ENCODE measurements around the gene KANK4. TPM values are rescaled to one million over a fixed set of nuclear protein-coding genes. Genes with fewer than 3 reads are reported as not detected.

Gene KANK4
- total RNA-seq, 2 donors from 2014 or later: 0.96 to 1.7 TPM

DNA sequence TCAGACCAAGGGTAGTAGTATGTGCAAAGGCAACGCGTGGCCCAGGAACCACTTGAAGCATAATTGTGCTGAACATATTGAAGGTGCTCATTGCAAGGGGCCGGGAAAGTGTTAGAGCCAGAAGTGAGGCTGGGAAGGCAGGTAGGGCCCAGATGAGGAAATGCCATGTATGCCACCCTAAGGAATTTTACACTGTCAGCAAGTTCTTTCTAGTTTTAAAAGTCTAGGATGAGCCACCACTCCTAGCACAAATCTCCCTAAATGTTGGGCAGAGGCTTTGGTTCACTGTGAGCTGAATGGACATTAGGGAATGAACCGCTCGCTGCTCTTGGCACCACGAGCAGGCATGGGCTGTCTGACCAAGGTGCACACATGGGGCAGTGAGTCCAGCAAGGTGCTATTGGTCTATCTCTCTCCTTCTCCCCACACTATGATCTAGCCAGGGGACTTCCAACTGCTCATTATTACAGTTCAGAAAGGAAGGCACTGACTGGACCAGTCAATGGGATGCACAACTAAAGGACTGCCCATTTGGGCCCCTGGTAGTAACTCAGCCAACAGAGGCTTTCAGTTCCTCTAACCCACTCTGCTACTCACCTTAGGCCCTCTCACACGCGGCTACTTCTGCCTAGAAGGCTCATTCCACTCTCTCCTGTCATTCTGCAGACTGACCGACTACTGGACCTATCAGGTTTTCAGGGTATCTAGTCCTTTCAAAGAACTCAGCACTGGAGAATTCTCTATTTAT lies 2.0 kb downstream of the KANK4 start:
- TF ChIP-seq, protein P1, sequence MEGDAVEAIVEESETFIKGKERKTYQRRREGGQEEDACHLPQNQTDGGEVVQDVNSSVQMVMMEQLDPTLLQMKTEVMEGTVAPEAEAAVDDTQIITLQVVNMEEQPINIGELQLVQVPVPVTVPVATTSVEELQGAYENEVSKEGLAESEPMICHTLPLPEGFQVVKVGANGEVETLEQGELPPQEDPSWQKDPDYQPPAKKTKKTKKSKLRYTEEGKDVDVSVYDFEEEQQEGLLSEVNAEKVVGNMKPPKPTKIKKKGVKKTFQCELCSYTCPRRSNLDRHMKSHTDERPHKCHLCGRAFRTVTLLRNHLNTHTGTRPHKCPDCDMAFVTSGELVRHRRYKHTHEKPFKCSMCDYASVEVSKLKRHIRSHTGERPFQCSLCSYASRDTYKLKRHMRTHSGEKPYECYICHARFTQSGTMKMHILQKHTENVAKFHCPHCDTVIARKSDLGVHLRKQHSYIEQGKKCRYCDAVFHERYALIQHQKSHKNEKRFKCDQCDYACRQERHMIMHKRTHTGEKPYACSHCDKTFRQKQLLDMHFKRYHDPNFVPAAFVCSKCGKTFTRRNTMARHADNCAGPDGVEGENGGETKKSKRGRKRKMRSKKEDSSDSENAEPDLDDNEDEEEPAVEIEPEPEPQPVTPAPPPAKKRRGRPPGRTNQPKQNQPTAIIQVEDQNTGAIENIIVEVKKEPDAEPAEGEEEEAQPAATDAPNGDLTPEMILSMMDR (IDR thresholded peaks at IDR 0.05): no peak
- no peaks in the 10 kb centered on the region for H3K9me3 ChIP-seq
- H3K4me1 ChIP-seq: peaks cover 7% of the 10 kb centered on the region
- intact Hi-C loops (cut with DNase I): no loop called here
- no peaks in the 10 kb centered on the region for H3K36me3 ChIP-seq
- peaks cover 10% of the 10 kb centered on the region for H3K27me3 ChIP-seq
- H3K4me3 ChIP-seq: no peak overlapping the region
- H3K27ac ChIP-seq: no peak overlapping the region
- no peak for DNase-seq
- no peak overlapping the region for H3K9ac ChIP-seq (ENCODE audit: low read depth in 2 of 2, low read length in 2 of 2)

DNA sequence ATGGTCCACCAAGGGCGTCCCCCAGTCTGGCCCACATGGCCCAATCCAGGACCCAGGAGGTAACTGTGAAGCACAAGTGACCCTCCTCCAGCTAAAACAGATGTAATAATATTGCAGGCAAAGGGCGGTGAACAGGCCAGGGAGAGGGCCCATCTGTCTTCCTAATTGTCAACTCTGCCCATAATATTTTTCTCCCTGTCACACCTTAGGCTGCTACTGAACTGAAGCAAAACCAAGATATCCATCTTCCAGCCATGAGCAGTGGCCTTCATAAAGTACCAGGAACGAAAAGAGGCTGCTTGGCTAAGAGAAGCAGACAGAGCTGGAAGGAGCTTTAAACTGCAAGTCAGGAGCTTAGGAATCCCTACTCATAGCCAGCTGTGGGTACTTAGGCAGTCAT lies 3.1 kb downstream of the KANK4 start:
- H3K4me1 ChIP-seq: peaks cover 7% of the 10 kb centered on the region

DNA sequence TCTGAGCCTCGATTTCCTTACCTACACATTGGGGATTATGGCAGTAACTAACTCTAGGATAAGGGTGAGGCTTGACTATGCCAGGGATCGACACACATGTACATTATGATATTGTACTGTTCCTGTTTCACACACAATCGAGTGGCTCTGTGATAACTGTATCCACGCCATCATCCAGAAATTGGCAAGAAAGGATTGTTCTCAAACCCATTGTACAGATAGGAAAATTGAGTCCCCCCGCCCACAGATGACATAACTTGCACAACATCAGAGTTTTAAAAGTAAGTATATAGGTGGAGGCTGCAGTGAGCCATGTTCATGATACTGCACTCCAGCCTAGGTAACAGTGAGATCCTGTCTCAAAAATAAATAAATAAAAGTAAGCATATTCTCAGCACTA lies 3.8 kb downstream of the KANK4 start:
- H3K36me3 ChIP-seq: no peaks in the 10 kb centered on the region
- no peak overlapping the region for H3K4me3 ChIP-seq
- DNase-seq: no peak
- H3K27ac ChIP-seq: no peak overlapping the region
- H3K9me3 ChIP-seq: no peaks in the 10 kb centered on the region
- no peak overlapping the region for H3K9ac ChIP-seq (ENCODE audit: low read depth in 2 of 2, low read length in 2 of 2)
- intact Hi-C loops (cut with DNase I): no loop called here
- peaks cover 10% of the 10 kb centered on the region for H3K27me3 ChIP-seq
- peaks cover 7% of the 10 kb centered on the region for H3K4me1 ChIP-seq
- TF ChIP-seq, protein P1 (IDR thresholded peaks at IDR 0.05): no peak

More for the DNA sequence above, 3.1 kb downstream of the KANK4 start:
- intact Hi-C loops (cut with DNase I): no loop called here
- no peaks in the 10 kb centered on the region for H3K9me3 ChIP-seq
- H3K36me3 ChIP-seq: no peaks in the 10 kb centered on the region
- TF ChIP-seq, protein P1 (IDR thresholded peaks at IDR 0.05): no peak
- peaks cover 10% of the 10 kb centered on the region for H3K27me3 ChIP-seq
- H3K27ac ChIP-seq: no peak overlapping the region
- no peak overlapping the region for H3K4me3 ChIP-seq
- no peak for DNase-seq
- H3K9ac ChIP-seq (ENCODE audit: low read depth in 2 of 2, low read length in 2 of 2): no peak overlapping the region

DNA sequence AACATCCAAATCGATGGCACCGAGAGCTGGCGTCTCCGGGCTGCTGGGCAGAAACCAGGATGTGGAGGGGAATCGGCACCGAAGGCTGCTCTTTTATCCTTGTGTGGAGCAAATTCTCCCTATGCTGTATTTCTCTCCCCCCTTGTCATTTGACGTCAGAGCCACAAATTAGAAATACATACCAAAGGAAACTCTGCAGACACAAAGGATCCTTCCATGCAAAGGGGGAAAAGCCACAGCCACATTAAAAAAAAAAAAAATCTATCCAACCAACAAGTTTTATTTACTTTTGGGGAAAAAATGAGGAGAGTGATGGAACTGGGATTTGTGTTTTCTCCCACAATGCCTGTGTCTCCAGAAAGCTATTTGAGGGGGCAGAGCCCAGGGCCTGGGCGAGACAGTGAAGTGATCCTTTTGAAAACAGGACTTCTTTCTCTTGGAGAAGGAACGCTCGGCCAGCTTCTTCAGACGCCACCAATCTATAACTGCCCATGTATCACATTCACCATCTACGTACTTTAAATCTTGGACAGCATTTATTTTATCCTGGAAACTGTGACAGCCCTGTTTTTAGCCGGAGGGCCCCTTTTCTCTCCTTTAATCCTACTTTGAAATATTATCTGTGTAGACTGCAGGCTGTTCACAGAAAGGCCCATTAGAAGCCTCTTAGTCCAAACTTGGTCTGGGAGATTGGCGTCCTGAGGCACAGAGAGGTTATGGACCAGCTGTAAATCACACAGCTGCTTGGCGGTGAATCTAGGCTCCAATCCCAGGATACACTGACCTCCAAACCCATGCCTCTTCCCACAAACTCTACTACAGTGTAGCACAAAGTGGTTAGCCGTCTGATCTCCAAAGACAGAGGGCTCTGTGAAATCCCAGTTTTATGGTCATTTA lies 4.5 kb downstream of the KANK4 start:
- TF ChIP-seq, protein P1 (IDR thresholded peaks at IDR 0.05): no peak
- DNase-seq: no peak

DNA sequence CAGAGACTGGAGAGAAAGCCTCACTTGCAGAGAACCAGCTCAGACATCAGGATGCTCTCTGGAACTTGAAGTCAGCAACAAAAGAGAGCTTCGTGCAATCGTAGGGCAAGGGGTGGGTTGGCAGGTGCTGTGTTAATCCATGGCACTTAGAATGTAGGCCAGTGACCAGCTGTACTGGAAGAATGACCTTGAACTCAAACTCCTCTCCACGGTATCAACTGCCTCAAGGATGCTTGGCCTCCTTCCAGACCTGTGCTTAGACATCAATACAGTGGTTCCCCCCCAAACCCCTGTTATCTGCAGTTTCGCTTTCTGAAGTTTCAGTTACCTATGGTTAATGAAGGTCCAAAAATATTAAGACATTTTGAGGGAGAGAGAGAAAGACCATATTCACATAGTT lies 6.5 kb downstream of the KANK4 start:
- Histone ChIP-seq H3K9ac (ENCODE audit: low read depth in 2 of 2, low read length in 2 of 2) (no peak overlapping the region), H3K27me3 (no peaks in the 10 kb centered on the region), H3K36me3 (no peaks in the 10 kb centered on the region), H3K4me3 (no peak overlapping the region), H3K4me1 (no peaks in the 10 kb centered on the region), H3K9me3 (no peaks in the 10 kb centered on the region), H3K27ac (no peak overlapping the region)
- intact Hi-C loops (cut with DNase I): no loop called here
- DNase-seq: no peak
- TF ChIP-seq, protein P1 (IDR thresholded peaks at IDR 0.05): no peak

More for the DNA sequence above, 4.5 kb downstream of the KANK4 start:
- Histone ChIP-seq H3K27me3 (peaks cover 10% of the 10 kb centered on the region), H3K4me1 (peaks cover 7% of the 10 kb centered on the region), H3K36me3 (no peaks in the 10 kb centered on the region), H3K9ac (ENCODE audit: low read depth in 2 of 2, low read length in 2 of 2) (no peak overlapping the region), H3K27ac (no peak overlapping the region), H3K9me3 (no peaks in the 10 kb centered on the region), H3K4me3 (no peak overlapping the region)
- intact Hi-C loops (cut with DNase I): no loop called here
